Psoas muscle (tissue), 8 donors: ENCODE data around the gene HS6ST3. TPM values are rescaled to one million over a fixed set of nuclear protein-coding genes. Genes with fewer than 3 reads are reported as not detected.

Source experiments
- ATAC-seq, 4 donors: fragments of 200-7000 bp; cut with Tn5 transposase; one replicate each; pipeline ENCODE4 v1.9.1; 2020; ENCODE audit warnings: moderate library complexity in 3 of 4, mild to moderate bottlenecking in 2 of 4
- DNase-seq, 2 donors: peaks; one replicate each; pipeline ENCODE4 v3.0.0-alpha.2; 2020
- H3K27ac ChIP-seq: fragments of 200-600 bp; one replicate; pipeline ENCODE4 v1.8.0; 2022
- H3K27me3 ChIP-seq, 3 donors: fragments of 200-600 bp in 1 of 3; one replicate each; pipeline versions ENCODE4 v1.6.1 to v1.8.0; 2013 to 2022; ENCODE audit warnings: low read length in 2 of 3, mild to moderate bottlenecking in 2 of 3, moderate library complexity in 1 of 3; ENCODE audit not compliant: insufficient read depth in 3 of 3
- H3K36me3 ChIP-seq, 2 donors: fragments of 200-600 bp in 1 of 2; one replicate each; pipeline versions ENCODE4 v1.6.1 to v1.8.0; 2013 to 2022; ENCODE audit warnings: low read depth in 1 of 2, mild to moderate bottlenecking in 1 of 2, moderate library complexity in 1 of 2; ENCODE audit not compliant: insufficient read depth in 1 of 2
- H3K4me1 ChIP-seq: fragments of 200-600 bp; one replicate; pipeline ENCODE4 v1.8.0; 2022
- H3K4me3 ChIP-seq: fragments of 200-600 bp; one replicate; pipeline ENCODE4 v1.8.0; 2022; ENCODE audit warnings: mild to moderate bottlenecking
- H3K9me3 ChIP-seq: fragments of 200-600 bp; one replicate; pipeline ENCODE4 v1.8.0; 2022
- WGBS, 3 donors: extraction: QIAGEN DNeasy Blood & Tissue Kit; methylation state at CpG; one replicate each; pipeline versions ENCODE4 v1.1.6 to v1.1.7; 2013; 5-methylcytosine and 5-hydroxymethylcytosine counted together
- intact Hi-C, 2 donors: fragments of 100-400 bp; cut with DNase I; formaldehyde crosslinking; loops; one replicate each; pipeline versions ENCODE4 v1.11.0 to v1.14.2; 2022
- polyA plus RNA-seq, 3 donors: library from polyadenylated mRNA; stranded (reverse); fragments of 200-250 nt; gene quantifications; one replicate each; pipeline ENCODE4 v1.2.3, GENCODE V29; 2013
- total RNA-seq, 4 donors: library from RNA; stranded (reverse); fragmentation: NEBNext Ultra II Directional in 2 of 4; extraction: Animal tissue kit (Norgen Biotek cat#: 25700) in 2 of 4; gene quantifications; one replicate each; pipeline versions ENCODE4 v1.2.1 to v1.2.4, GENCODE V29; 2021 to 2023
- TF ChIP-seq, protein P1 (sequence below): fragments of 200-600 bp; IDR thresholded peaks from one replicate; pipeline ENCODE4 v1.8.0; 2022; ENCODE audit warnings: antibody characterized with exemption
- donor health status: healthy with polysubstance abuse.
- donor health status: DM: no; HTN: no; CAD: no; lungs with moderate emphysema.
- donor health status: Bipolar disorder and iron deficiency.
- donor health status: healthy.
- donor health status: DM: yes; HTN: yes; CAD: no.
- donor health status: DM: no; HTN: no; CAD: no.
- donor health status: DM: no; HTN: no; CAD: no.
- donor health status: DM: yes; HTN: yes; CAD: no.

The HS6ST3 gene
- total and polyA plus RNA-seq, 7 donors: 0.01 to 0.58 (median 0.10) TPM

DNA sequence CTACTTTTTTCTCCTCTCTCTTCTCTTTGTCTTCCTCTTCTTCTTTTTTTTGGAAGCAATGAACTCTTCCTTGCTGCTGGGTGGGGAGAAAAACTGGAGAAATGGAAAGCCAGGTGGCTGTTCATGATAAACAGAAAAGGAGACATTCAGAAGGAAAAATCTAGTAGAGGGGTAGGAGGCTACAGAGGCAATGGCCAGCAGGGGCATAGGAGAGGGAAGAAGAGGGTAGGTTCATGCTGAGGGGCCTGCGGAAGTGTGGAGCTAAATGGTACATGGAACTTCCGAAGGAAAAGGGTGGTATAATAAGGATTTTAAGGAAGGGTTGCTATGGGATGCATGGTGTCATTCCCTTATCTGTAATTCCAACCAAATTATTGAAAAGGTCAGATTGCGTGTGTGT, 17.5 kb upstream of the HS6ST3 start:
- no peaks in the 10 kb centered on the region for H3K9me3 ChIP-seq
- no peak for ATAC-seq
- intact Hi-C loops: no loop called here

DNA sequence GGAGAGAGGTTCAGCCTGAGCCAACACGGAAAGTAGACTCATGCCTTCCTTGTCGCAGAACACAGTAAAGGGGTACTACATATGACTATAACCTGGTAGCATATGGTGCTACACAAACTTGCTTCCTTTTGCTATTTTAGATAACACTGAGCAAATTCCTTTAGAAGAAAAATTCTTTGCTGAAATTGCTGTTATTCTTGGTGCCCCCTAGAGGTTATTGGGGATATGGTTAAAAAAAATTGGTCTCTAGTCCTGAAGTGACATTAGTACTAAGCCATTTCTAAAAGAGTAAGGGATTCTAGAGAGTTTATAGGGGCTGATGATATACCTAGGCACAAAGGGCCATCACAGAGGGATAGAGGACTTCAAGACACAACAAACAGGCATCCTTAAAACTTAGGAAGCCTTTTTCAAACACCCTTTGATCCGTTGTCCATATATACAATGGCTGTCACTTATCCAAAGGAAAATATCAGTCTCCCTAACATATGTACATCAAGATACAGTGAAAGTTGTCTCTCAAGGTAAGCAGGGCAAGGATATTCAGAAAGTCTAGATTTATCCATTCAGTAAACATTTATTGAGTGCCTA, 13.9 kb upstream of the HS6ST3 start:
- 67 to 80% (median 68%) methylated on average over 3 of the region's 3 CpGs for WGBS, 3 donors
- Histone ChIP-seq H3K4me3 (no peak overlapping the region), H3K9me3 (no peaks in the 10 kb centered on the region), H3K27ac (no peak overlapping the region), H3K4me1 (no peaks in the 10 kb centered on the region), H3K36me3 (no peaks in the 10 kb centered on the region), H3K27me3 (peaks cover 0 to 4% (median 0%) of the 10 kb centered on the region in 3 donors)
- TF ChIP-seq, protein P1, sequence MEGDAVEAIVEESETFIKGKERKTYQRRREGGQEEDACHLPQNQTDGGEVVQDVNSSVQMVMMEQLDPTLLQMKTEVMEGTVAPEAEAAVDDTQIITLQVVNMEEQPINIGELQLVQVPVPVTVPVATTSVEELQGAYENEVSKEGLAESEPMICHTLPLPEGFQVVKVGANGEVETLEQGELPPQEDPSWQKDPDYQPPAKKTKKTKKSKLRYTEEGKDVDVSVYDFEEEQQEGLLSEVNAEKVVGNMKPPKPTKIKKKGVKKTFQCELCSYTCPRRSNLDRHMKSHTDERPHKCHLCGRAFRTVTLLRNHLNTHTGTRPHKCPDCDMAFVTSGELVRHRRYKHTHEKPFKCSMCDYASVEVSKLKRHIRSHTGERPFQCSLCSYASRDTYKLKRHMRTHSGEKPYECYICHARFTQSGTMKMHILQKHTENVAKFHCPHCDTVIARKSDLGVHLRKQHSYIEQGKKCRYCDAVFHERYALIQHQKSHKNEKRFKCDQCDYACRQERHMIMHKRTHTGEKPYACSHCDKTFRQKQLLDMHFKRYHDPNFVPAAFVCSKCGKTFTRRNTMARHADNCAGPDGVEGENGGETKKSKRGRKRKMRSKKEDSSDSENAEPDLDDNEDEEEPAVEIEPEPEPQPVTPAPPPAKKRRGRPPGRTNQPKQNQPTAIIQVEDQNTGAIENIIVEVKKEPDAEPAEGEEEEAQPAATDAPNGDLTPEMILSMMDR: peak; percentile 34
- intact Hi-C loops: no loop called here
- ATAC-seq: no peak
- DNase-seq: no peak

More for the DNA sequence above, 17.5 kb upstream of the HS6ST3 start:
- H3K27me3 ChIP-seq: no peaks in the 10 kb centered on the region
- no peak for DNase-seq
- no peaks in the 10 kb centered on the region for H3K4me1 ChIP-seq
- no peak overlapping the region for H3K4me3 ChIP-seq
- no peak overlapping the region for H3K27ac ChIP-seq
- 81 to 88% (median 87%) methylated on average over 3 of the region's 3 CpGs for WGBS, 3 donors
- TF ChIP-seq, protein P1: no peak
- H3K36me3 ChIP-seq: no peaks in the 10 kb centered on the region

DNA sequence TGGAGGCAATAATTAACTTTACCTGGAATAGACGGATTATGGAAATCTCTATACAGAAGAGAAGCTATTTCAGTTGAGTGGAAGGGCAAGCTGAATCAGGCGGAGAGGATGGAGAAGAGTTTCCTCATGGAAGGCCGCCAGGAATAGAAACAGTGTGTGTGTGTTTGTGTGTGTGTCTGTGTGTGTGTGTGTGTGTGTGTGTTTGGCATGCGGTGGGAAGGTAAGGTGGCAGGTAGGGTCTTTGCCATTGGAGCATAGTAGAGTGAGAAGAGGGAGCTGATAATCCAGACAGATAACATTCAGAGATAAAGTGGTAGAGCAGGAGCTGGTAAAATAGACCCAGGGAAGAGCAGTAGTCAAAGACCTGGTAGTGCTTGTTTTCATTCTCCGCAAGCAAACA, 9.2 kb upstream of the HS6ST3 start:
- Histone ChIP-seq H3K36me3 (peaks cover 0 to 1% of the 10 kb centered on the region in 2 donors), H3K4me1 (no peaks in the 10 kb centered on the region), H3K27ac (no peak overlapping the region), H3K27me3 (peaks cover 0 to 7% (median 6%) of the 10 kb centered on the region in 3 donors), H3K9me3 (no peaks in the 10 kb centered on the region), H3K4me3 (no peak overlapping the region)
- 90 to 93% (median 92%) methylated on average over 5 of the region's 5 CpGs for WGBS, 3 donors
- TF ChIP-seq, protein P1: no peak
- DNase-seq (no peak), ATAC-seq (no peak)
- intact Hi-C loops: no loop called here

DNA sequence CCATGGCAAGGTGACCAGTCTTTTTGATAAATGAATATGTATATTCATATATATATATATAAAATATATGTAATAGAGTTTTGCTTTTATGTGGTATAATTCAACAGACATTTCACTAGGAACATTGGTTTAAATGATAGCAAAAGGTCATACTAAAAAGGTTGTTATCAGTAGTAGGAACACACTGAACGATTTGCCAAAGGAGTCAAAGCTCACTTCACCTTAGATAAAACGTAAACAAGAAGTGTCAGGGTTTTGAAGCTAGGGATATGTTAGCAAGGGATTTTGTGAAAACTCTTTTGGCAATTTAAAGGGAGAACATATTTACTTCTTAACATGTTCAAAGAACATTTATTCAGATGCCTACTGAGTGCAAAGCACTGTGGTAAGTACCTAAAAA, 8.0 kb upstream of the HS6ST3 start:
- intact Hi-C loops: no loop called here
- no peaks in the 10 kb centered on the region for H3K9me3 ChIP-seq
- no peak overlapping the region for H3K4me3 ChIP-seq
- H3K27ac ChIP-seq: no peak overlapping the region
- TF ChIP-seq, protein P1: no peak
- peaks cover 0 to 2% of the 10 kb centered on the region in 2 donors for H3K36me3 ChIP-seq
- peaks cover 0 to 16% (median 9%) of the 10 kb centered on the region in 3 donors for H3K27me3 ChIP-seq
- ATAC-seq (no peak), DNase-seq (no peak)
- WGBS, 3 donors: 40 to 68% (median 41%) methylated on average over 2 of the region's 2 CpGs
- no peaks in the 10 kb centered on the region for H3K4me1 ChIP-seq

DNA sequence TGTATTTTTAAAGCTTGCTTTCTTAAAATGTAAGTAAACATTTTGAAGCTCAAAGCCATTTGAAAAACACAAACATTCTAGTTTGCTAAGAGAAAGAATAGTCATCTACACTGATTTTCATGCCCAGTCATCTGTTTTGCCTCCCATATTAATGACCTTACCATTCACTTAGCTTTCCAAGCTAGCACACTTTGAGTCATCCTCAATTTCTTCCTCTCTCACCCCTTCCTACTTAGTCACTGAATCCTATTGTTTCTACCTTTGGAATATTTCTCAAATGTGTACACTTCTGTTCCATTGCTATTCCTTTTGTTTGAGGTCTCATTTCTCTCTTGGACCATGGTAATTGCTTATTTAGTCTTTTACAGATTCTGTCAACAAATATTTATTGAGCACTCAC, 7.3 kb upstream of the HS6ST3 start:
- peaks cover 0 to 2% of the 10 kb centered on the region in 2 donors for H3K36me3 ChIP-seq
- ATAC-seq: no peak
- no peak for DNase-seq

More for the DNA sequence above, 7.3 kb upstream of the HS6ST3 start:
- intact Hi-C loops: no loop called here
- H3K27ac ChIP-seq: no peak overlapping the region
- H3K27me3 ChIP-seq: peaks cover 0 to 24% (median 9%) of the 10 kb centered on the region in 3 donors
- H3K9me3 ChIP-seq: no peaks in the 10 kb centered on the region
- H3K4me1 ChIP-seq: no peaks in the 10 kb centered on the region
- TF ChIP-seq, protein P1: no peak
- H3K4me3 ChIP-seq: no peak overlapping the region
